HG03565 (cell line): ENCODE measurements around the gene NEU1.
"Not testable (repeated sequence)": the region's sequence is repeated elsewhere in the genome, so short reads cannot be mapped to it uniquely, and the experiment has no call there.

Experiments
- ATAC-seq: cut with Tn5 transposase; IDR thresholded peaks from one replicate; pipeline ENCODE4 v1.9.1; 2021; ENCODE audit warnings: mild to moderate bottlenecking, moderate library complexity; ENCODE audit not compliant: unreplicated experiment

NEU1 gene

DNA sequence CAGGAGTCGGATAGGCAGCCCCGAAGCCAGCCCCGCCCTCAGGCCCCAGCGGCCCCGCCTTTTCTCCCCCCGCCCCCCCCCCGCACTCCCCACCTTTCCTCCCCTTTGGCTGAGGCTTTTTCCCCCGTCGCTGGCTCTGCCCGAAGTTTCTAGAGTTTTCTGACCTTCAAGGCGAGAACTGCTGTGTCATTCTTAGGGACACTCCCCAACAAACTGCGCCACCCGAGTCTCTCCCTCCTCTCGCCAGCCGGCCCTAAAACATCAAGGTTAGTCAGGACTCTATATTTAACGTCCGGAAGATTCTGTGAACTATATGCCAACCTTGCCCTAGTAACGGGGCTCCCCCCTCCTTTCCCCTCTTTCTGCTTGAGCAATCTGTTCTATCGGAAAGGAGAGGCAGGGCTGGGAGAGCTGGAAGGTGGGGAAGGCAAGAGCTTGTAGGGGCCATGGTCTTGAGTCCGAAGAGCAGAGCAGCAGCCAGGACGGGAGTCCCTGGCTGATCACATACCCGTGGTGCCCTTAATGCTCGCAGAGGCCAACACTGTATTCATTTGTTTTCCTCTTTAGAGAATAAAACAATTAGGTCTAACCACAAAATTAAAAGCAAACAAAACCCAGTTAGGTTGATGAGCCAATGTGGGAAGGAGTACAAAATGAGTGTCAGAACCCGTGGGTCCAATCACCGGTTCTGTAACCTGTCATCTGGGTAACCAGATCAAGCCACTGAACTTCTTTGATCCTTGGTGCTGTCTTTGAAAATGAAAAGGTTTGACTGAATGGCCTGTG is 40.4 kb downstream of the NEU1 start:
- no peak for ATAC-seq

GRCh38 chr6:31821301-31822035 is 41.2 kb downstream of the NEU1 start:
- ATAC-seq = no peak

- not testable (repeated sequence) for ATAC-seq
Measured at GRCh38 chr6:31820399-31820798, 42.2 kb downstream of the NEU1 start.

DNA sequence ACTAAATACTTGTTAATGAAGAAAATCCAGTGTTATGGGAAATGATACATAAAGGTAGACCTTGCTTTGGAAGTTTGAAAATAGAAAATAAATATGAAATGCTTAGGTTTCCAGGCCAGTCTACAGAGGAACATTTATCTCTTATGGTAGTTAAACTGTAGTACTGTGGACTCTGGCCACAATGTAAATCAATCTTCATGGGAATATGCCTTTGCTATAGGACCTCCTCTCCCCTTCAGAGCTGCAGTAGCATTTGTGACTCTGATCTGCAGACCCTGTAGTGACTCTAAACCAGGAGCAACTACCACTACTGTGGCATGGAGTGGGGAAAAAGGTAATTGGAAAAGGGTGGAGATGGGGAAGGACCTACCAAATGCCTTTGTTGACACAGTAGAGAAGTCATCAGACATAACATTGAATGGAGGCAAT is 42.7 kb downstream of the NEU1 start:
- ATAC-seq = no peak

- not testable (repeated sequence) for ATAC-seq
Measured at GRCh38 chr6:31817929-31818511, 44.6 kb downstream of the NEU1 start.

GRCh38 chr6:31817133-31817928 is 45.3 kb downstream of the NEU1 start:
- not testable (repeated sequence) for ATAC-seq

DNA sequence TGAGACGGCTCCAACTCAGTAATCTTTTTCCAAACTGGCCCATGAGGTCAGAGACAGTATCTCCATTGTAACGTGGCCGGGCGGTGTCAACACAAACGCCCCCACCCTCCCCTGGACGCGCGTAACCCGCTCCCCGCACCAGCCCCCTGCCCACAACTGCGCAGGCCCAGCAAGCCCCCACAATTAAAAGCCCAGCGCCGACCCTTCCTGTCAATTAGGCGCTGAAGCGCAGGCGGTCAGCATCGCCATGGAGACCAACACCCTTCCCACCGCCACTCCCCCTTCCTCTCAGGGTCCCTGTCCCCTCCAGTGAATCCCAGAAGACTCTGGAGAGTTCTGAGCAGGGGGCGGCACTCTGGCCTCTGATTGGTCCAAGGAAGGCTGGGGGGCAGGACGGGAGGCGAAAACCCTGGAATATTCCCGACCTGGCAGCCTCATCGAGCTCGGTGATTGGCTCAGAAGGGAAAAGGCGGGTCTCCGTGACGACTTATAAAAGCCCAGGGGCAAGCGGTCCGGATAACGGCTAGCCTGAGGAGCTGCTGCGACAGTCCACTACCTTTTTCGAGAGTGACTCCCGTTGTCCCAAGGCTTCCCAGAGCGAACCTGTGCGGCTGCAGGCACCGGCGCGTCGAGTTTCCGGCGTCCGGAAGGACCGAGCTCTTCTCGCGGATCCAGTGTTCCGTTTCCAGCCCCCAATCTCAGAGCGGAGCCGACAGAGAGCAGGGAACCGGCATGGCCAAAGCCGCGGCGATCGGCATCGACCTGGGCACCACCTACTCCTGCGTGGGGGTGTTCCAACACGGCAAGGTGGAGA is 47.4 kb downstream of the NEU1 start, which contains the start of the genes HSPA1A and HSPA1L:
HSPA1A (plus strand) TSS at position 519 of the 814 bp plus-strand sequence; CDS start at position 733, 214 bp downstream.
HSPA1L (minus strand) TSS at position 259 of the 814 bp plus-strand sequence. CDS start 3,311 bp downstream, outside the sequence.
- peak; percentile 33 for ATAC-seq

DNA sequence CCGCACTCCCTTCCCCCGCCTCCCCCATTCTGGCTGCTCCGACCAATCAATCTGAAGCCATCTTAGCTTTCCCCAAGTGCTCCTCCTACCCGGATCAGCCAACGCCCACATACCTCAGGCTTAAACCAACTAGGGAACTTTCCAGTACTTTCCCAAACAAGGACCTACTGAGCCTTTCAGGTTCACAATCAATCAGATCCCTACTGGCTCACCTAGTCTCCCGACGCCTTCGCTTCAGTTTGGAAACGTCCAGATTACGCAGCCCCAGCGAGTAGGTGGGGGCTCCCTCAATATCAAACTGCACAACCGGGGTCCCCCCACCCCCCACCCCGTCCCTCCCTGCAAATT is 48.0 kb downstream of the NEU1 start:
- no peak for ATAC-seq

GRCh38 chr6:31813465-31813849 is 49.2 kb downstream of the NEU1 start:
- no peak for ATAC-seq

- ATAC-seq = no peak
Measured at GRCh38 chr6:31811645-31812044, 51.0 kb downstream of the NEU1 start.

DNA sequence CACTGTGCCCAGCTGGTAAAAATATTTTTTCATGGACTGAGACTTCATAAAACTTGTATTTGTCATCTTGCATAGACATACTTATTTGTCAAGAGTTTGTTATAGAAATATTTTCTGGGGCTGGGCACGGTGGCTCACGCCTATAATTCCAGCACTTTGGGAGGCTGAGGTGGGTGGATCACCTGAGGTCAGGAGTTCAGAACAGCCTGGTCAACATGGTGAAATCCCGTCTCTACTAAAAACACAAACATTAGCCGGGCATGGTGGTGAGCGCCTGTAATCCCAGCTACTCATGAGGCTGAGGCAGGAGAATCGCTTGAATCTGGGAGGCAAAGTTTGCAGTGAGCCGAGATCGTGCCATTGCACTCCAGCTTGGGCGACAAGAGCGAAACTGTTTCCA is 54.0 kb downstream of the NEU1 start:
- not testable (repeated sequence) for ATAC-seq
